H54 (cell line): ENCODE measurements around the gene DDRGK1.
"Not testable (repeated sequence)": the region's sequence is repeated elsewhere in the genome, so short reads cannot be mapped to it uniquely, and the experiment has no call there.

ENCODE experiments used
- DNase-seq: peaks from one replicate; pipeline ENCODE4 v3.0.0; 2011; ENCODE audit warnings: low spot score, mixed read lengths; ENCODE audit not compliant: insufficient read length
- FAIRE-seq: peaks from 3 replicates; lab custom pipeline; 2011; peaks lifted over from hg19 to GRCh38; lab: Jason Lieb, UNC
- POLR2A ChIP-seq: IDR thresholded peaks from 2 replicates; pipeline ENCODE4 v1.6.1; 2011; ENCODE audit warnings: low read depth, mild to moderate bottlenecking, low read length

DDRGK1 gene

GRCh38 chr20:3164043-3164762 is 40.3 kb downstream of the DDRGK1 start:
- no peak for TF ChIP-seq POLR2A
- FAIRE-seq (no peak), DNase-seq (no peak)

DNA sequence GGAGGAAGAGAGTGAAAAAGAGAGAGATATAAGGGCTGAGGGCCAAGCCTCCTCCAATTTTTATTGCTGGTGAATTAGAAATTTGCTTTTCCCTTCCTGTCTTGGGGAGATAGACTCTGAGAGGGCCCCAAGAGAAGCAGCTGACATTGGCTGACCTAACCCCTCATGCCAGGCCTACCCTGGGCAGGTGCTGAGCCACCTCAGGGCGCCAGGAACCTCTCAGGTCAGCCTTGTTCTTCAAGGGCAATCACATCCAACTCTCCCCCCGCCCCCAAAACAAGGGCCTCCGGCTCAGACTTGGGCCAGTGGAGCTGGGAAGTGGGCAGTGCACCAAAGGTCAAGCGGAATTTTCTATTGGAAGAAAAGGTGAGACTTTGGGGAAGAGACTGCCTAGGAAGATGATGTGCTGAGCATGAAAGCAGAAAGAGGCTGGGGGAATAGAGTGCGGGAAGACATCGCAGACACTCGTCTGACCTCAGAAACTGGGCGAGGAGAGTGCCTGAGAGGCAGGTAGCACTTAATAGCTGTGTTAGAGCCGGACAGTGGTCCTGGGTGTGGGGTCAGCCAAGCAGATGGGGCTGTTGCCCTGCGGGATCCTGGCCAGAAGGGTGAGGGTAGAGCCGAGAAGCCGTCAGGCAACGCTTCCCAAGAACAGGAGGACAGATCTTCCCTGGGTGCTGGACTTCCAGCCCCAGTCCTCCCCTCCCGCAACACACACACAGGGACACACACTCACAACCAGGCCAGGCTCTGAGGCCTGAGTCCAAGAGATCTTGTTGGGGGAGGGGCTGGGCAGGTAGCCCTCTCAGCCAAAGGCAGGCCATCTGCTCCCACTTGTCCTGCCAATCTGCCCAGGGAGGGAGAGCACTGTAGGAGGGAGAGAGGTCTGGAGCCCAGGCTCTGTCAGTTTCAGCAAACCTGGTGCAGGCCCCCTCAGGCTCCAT is 41.1 kb downstream of the DDRGK1 start:
- no peak for TF ChIP-seq POLR2A
- FAIRE-seq = no peak
- DNase-seq = no peak

DNA sequence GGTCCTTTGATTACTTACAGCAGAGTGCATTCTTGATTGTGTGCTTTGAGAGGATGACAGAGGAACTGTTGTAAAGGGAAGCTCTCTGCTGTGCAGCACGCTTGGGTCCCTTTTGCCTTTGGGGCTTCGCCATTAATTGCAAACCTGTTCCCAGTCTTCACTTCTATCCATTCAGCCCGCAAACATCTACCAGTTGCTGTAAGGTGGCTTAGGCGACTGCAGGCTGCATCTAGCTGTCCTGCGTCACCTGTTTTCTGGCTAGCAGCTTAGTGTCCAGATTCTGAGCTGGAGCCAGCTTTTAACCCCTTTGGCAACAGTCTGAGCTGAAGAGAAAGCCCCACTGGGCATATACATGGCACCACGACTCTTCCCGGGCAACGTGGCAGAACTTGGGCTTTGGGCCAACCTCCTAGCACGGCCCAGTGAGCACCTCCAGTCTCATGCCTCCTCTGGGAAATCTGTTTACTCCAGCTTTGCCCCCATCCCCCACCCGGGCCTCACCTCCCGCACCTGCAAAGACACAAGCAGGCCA is 42.3 kb downstream of the DDRGK1 start:
- FAIRE-seq (no peak), DNase-seq (no peak)
- no peak for TF ChIP-seq POLR2A

- DNase-seq (no peak), FAIRE-seq (no peak)
- no peak for TF ChIP-seq POLR2A
Observed at GRCh38 chr20:3161316-3162079, 43.0 kb downstream of the DDRGK1 start.

DNA sequence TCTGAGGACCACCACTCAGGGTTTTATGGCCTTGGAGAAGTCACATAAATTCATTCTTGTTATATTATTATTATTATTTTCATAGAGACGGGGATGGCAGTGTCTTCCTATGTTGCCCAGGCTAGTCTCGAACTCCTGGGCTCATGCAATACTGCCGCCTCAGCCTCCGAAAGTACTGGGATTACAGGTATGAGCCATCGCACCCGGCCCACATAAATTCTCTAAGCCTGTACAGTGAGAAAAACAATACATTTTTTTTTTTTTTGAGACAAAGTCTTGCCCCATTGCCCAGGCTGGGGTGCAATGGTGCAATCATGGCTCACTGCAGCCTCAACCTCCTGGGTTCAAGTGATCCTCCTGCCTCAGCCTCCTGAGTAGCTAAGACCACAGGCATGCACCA is 44.1 kb downstream of the DDRGK1 start:
- FAIRE-seq (no peak), DNase-seq (no peak)
- no peak for TF ChIP-seq POLR2A

DNA sequence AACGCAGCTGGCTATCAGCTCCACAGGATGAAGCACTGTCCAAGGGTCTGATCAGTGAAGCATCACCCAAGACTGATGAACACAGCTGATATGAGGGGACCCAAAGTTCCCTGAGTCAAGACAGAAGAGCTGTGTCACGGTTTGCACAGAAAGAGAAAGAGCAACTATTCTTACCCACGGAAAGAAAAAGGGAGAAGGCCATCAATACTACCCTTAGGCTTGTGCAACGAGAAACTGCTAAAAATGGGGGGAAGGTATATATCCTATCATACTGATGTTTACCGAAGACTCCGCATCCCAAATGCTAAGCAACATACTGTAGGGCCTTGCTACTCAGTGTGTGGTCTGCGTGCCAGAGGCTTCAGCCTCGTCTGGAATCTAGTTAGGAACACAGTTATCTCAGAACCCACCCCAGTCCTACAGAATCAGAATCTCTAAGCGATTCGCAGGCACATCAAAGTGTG is 45.5 kb downstream of the DDRGK1 start:
- FAIRE-seq (no peak), DNase-seq (no peak)
- no peak for TF ChIP-seq POLR2A

DNA sequence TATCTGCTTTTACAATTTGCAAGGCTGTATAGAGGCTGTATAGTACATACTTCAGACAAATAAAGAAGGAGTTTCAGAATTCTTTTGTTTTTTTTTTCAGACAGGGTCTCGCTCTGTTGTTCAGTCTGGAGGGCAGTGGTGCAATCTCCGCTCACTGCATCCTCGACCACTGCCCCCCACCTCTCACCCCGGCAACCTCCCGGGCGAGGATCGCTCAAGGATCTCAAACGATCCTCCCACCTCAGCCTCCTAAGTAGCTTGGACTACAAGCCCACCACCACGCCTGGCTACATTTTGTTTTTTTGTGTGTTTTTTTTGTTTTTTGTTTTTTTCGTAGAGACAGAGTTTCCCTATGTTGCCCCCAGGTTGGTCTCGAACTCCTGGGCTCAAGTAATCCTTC is 46.7 kb downstream of the DDRGK1 start:
- FAIRE-seq (no peak), DNase-seq (no peak)
- TF ChIP-seq POLR2A = no peak

DNA sequence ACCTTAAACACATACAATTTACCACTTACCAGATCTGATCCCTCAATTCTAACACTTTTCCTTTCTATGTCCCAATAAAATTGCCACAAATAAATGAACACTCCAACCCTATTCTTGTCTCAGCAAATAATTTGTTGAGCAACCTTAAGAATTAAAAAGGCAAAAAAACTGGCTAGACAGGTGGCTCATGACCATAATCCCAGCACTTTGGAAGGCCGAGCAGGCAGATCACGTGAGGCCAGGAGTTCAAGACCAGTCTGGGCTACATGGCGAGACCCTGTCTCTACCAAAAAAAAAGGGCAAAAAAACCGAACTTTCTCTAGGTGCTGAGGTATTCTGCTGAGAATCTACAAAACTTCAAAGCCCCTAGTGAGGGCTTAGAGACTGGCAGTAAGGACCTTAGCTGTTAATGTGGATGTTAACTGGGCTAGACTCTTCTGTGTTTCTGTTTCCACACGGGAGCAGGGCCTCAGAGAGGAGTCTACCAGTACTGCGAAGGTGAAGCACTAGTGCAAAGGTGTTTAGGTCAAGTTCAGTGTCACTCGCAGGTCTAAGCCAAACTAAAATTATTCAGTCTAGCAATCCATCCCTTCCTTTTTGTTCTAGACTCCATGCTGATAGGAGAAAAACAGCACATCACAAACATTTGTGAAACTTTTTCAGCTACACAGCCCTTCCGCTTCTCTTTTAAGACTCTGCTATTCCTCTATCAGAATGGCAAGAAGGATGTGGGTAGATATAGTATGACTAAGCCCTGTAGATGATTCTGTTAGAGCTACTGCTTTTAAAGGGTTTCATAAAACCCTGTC is 47.5 kb downstream of the DDRGK1 start:
- DNase-seq (no peak), FAIRE-seq (no peak)
- TF ChIP-seq POLR2A = no peak

GRCh38 chr20:3152057-3152644 is 52.3 kb downstream of the DDRGK1 start:
- FAIRE-seq, DNase-seq: not testable (repeated sequence)

GRCh38 chr20:3150908-3151307 is 53.6 kb downstream of the DDRGK1 start:
- FAIRE-seq (no peak), DNase-seq (no peak)
- no peak for TF ChIP-seq POLR2A

DNA sequence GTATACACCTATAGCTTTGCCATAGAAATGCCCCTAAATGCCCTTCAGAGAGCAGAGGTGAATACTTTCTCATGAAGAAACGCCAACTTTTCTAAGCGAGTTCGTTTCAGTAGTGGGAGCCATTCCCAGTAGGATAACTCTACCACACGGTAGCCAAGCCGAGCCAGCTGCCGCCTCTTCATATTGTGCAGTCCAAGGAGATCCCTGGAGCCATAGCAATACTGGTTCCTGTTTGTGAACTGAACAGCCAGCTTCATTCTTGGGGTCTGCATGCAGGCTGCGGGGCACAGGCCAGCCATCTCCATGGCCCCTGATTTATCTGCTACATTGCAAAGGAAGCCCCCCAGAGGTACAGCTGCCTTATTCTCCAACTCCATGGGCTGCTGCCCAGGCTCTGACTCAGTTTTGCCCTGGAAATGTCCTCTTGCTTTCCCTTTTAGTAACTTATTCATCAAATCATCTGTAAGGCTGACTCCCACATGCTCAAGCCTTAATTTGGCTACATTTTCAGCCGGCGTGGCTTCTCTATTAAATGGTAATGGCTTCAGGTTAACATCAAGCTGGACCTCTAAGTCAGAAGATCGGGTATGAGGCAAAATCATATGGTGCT is 57.6 kb downstream of the DDRGK1 start:
- FAIRE-seq (no peak), DNase-seq (no peak)
- no peak for TF ChIP-seq POLR2A

DNA sequence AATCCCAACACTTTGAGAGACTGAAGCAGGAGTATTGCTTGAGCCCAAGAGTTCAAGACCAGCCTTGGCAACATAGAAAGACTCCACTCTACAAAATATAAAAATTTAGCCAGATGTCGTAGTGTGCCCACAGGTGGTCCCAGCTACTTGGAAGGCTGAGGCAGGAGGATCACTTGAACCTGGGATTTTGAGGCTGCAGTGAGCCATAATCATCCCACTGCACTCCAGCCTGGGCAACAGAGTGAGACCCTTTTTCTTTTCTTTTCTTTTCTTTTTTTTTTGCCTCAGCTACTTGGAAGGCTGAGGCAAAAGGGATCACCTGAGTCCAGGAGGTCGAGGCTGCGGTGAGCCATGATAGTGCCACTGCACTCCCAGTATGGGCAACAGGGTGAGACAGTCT is 62.7 kb downstream of the DDRGK1 start:
- TF ChIP-seq POLR2A = no peak
- FAIRE-seq (no peak), DNase-seq (no peak)
